NB4 (cell line): Measurements from ENCODE around the gene CDC14A.

ENCODE experiments used
- DNase-seq: peaks from one replicate; pipeline ENCODE4 v3.0.0; 2010; ENCODE audit warnings: low read depth
- H3K4me3 ChIP-seq: one replicate; pipeline ENCODE4 v1.5.1; 2011; ENCODE audit warnings: mild to moderate bottlenecking, low read depth, low read length, moderate library complexity
- MYC ChIP-seq: IDR thresholded peaks from 2 replicates; pipeline ENCODE4 v1.6.1; 2011; ENCODE audit warnings: low read depth, low read length
- POLR2A ChIP-seq: IDR thresholded peaks from 2 replicates; pipeline ENCODE4 v1.6.1; 2011; ENCODE audit warnings: mild to moderate bottlenecking; ENCODE audit not compliant: insufficient read length; ENCODE audit errors: extremely low read depth
- TF ChIP-seq, protein P1 (sequence below): IDR thresholded peaks from 2 replicates; pipeline ENCODE4 v1.6.1; 2011; ENCODE audit warnings: low read depth, low read length
- TF ChIP-seq, protein P2 (sequence below): IDR thresholded peaks from one replicate; pipeline ENCODE4 v1.5.1; 2012; ENCODE audit warnings: low read depth, low read length

CDC14A gene

DNA sequence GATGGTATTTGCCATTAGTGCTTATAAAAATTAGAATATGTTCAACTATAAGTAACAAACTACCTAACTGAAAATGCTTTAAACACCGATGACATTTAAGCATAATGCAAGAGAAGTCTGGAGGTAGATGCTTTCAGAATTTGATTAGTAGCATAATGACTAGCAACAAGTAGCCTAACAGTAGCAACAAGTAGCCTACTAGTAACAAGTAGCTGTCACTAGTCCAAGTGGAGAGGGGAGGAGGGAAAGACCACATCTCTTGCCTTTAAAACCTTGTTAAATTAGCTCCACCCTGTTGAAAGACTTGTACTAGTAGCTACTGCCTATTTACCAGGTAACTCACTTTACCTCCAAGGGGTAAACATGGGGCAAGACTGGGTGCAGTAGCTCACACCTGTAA, 193.5 kb downstream of the CDC14A start:
- H3K4me3 ChIP-seq: no peak overlapping the region
- DNase-seq: no peak
- TF ChIP-seq POLR2A: no peak

DNA sequence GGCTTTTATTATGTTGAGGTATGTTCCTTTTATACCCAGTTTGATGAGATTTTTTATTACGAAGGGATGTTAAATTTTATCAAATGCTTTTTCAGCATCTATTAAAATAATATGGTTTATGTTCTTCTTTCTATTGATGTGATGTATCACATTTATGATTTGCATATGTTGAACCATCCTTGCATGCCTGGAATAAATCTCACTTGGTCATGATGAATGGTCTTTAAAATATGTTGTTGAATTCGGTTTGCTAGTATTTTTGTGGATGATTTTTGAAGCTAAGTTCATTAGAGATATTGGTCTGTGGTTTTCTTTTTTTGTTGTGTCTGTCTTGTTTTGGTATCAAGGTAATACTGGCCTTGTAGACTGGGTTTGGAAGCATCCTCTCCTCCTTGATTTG, 199.7 kb downstream of the CDC14A start:
- TF ChIP-seq, protein P1, sequence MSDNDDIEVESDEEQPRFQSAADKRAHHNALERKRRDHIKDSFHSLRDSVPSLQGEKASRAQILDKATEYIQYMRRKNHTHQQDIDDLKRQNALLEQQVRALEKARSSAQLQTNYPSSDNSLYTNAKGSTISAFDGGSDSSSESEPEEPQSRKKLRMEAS: no peak
- TF ChIP-seq POLR2A: no peak
- TF ChIP-seq, protein P2, sequence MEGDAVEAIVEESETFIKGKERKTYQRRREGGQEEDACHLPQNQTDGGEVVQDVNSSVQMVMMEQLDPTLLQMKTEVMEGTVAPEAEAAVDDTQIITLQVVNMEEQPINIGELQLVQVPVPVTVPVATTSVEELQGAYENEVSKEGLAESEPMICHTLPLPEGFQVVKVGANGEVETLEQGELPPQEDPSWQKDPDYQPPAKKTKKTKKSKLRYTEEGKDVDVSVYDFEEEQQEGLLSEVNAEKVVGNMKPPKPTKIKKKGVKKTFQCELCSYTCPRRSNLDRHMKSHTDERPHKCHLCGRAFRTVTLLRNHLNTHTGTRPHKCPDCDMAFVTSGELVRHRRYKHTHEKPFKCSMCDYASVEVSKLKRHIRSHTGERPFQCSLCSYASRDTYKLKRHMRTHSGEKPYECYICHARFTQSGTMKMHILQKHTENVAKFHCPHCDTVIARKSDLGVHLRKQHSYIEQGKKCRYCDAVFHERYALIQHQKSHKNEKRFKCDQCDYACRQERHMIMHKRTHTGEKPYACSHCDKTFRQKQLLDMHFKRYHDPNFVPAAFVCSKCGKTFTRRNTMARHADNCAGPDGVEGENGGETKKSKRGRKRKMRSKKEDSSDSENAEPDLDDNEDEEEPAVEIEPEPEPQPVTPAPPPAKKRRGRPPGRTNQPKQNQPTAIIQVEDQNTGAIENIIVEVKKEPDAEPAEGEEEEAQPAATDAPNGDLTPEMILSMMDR: no peak
- no peak for TF ChIP-seq MYC
- no peak overlapping the region for H3K4me3 ChIP-seq
- no peak for DNase-seq

DNA sequence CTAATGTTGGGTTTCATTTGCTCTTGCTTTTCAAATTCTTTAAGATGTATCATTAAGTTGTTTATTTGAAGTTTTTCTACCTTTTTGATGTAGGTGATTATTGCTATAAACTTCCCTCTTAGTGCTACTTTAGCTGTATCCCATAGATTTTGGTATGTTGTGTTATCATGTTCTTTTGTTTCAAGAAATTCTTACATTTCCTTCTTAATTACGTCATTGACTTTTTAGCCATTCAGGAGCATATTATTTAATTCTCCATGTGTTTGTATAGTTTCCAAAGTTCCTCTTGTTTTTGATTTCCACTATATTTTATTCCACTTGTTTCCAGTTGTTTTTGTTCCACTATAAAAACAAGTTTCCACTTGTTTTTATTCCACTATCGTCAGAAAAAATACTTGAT, 200.6 kb downstream of the CDC14A start:
- H3K4me3 ChIP-seq: no peak overlapping the region
- no peak for DNase-seq
- TF ChIP-seq, protein P2: no peak
- TF ChIP-seq MYC (no peak), POLR2A (no peak)
- TF ChIP-seq, protein P1: no peak

DNA sequence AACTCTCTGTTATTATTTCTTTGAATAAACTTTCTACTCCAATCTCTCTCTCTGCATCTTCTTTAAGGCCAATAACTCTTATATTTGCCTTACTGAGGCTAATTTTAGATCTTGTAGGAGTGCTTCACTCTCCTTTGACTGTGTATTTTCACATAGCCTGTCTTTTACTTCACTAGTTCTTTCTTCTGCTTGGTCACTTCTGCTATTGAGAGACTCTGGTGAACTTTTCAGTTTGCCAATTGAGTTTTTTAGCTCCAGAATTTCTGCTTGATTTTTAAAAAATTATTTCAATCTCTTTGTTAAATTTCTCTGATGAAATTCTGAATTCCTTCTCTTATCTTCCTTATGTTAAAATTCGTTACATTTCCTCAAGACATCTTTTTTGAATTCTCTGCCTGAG, 203.9 kb downstream of the CDC14A start:
- TF ChIP-seq, protein P1: no peak
- TF ChIP-seq POLR2A: no peak
- no peak for TF ChIP-seq MYC
- TF ChIP-seq, protein P2: no peak
- no peak overlapping the region for H3K4me3 ChIP-seq
- no peak for DNase-seq

DNA sequence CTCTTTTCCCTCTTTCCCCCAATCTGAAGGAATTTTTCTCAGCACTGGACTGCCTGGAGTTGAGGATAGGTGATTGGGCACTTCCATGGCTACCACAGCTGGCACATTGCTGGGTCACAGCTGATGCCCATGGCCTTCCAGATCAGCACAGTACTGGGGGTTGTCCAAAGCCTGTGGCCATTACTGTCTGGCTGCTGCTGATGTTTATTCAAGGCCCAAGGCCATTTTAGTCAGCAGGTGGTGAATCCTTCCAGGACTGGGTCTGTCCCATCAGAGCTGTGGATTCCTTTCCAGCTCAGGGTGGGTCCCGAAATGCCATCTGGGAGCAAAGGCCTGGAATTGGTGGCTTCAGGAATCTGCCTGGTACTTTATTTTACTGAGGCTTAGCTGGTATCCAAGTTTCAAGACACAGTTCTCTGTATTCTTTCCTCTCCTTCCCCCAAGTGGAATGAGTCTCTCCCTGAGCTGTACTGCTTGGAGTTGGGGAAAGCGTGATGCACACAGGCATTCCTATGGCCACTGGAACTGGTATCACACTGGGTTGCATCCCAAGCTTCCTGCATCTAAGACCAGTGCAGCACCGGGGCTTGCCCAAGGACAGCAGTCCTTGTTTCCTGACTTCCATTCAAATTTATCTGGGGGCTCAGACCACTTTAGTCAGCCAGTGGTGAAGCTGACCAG, 204.8 kb downstream of the CDC14A start:
- no peak for DNase-seq
- H3K4me3 ChIP-seq: no peak overlapping the region
- TF ChIP-seq, protein P2: no peak

DNA sequence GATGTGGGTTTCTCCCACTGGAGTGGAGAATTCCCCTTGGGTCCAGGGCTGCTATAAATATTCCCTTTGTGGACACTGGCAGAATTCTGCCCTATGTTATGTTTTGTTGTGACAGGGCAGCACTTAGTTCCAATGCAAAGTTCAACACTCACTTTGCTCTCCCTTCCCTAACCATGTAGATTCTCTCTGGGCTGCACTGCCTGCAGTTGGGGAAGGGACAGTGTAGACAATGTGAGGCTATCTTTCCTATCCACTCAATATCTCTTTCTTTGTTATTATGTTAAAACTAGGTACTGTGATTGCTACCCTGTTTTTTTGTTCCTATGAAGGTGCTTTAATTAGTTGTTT, 205.3 kb downstream of the CDC14A start:
- no peak overlapping the region for H3K4me3 ChIP-seq
- TF ChIP-seq POLR2A: no peak
- TF ChIP-seq MYC: no peak
- TF ChIP-seq, protein P2: no peak
- TF ChIP-seq, protein P1: no peak
- DNase-seq: no peak
